RWPE1 (cell line): ENCODE data around the gene C1QA.

ENCODE experiments used
- CTCF ChIA-PET: fragments of 350-600 bp; sonication (Branson Sonifier 250); formaldehyde crosslinking; extraction: SDS; loops from one replicate; lab custom pipeline; 2021; lab: Yijun Ruan, JAX
- POLR2A ChIA-PET: fragments of 400-600 bp; formaldehyde crosslinking; extraction: SDS; loops from one replicate; lab custom pipeline; 2020; ENCODE audit warnings: antibody characterized with exemption; ENCODE audit not compliant: low non-redundant PET; lab: Yijun Ruan, JAX
- DNase-seq: peaks from one replicate; pipeline ENCODE4 v3.0.0; 2012; ENCODE audit warnings: low spot score
- H3K27ac ChIP-seq: fragments of 450-650 bp; 2 replicates; pipeline ENCODE4 v1.5.1; 2017
- TF ChIP-seq, protein P1 (sequence below): fragments of 450-650 bp; conservative IDR thresholded peaks from 2 replicates; pipeline ENCODE4 v1.5.1; 2017; ENCODE audit warnings: low read depth, mild to moderate bottlenecking

Gene C1QA

DNA sequence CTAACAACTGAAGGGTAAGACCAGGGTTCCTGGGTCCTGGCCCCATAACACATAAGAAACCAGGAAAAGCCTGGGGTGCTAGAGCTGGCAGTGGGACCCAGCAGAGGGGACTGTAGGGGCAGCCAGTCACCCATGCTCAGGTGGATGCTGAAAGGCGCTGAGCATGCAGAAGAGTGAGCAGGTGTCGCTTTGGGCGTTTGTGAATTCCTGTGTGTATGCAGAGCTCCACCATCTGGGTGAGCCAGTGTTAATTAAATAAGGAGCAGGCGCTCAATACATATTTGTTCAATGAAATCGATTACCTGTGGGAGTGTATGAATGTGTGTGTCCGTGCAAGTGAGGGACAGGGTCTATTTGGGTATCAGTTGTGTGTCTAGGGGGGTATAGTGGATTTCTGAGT lies 499 bp downstream of the C1QA start:
- no peak for DNase-seq
- CTCF ChIA-PET, result interaction anchor here (0.6 to 4.0 kb wide), 2 partner anchors 17 to 216 kb away, joined by 3 to 12 read pairs; no protein-coding TSS in a partner anchor

DNA sequence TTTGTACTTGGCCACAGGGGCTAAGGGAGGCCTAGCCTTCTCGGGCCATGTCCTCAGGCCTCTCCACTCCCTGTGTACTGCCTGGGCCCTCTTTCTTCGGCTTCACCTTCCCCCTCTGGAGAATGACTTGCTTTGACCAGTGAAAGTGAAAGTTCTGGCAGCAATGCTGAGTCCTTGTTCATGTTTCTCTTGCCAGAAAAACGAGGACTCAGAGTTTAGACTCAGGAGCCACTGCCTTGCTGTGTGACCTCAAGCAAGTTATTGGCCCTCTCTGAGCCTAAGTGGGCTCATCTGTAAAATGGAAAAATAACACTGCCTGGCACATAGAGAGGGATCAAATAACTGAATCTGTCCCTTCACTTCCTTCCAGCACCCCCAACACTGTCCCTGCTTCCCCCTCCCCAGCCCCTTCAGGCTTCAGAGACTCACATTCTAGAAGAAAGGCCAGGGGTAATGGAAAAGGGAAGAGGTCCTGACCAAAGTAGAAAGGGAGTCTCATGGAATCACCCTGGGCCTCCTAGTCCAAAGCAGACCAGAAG lies 1.5 kb downstream of the C1QA start:
- H3K27ac ChIP-seq, result no peak overlapping the region
- TF ChIP-seq, protein P1, sequence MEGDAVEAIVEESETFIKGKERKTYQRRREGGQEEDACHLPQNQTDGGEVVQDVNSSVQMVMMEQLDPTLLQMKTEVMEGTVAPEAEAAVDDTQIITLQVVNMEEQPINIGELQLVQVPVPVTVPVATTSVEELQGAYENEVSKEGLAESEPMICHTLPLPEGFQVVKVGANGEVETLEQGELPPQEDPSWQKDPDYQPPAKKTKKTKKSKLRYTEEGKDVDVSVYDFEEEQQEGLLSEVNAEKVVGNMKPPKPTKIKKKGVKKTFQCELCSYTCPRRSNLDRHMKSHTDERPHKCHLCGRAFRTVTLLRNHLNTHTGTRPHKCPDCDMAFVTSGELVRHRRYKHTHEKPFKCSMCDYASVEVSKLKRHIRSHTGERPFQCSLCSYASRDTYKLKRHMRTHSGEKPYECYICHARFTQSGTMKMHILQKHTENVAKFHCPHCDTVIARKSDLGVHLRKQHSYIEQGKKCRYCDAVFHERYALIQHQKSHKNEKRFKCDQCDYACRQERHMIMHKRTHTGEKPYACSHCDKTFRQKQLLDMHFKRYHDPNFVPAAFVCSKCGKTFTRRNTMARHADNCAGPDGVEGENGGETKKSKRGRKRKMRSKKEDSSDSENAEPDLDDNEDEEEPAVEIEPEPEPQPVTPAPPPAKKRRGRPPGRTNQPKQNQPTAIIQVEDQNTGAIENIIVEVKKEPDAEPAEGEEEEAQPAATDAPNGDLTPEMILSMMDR, result no peak
- DNase-seq, result no peak
- ChIA-PET POLR2A (no interaction called here), CTCF (no interaction called here)

More for the DNA sequence above, 499 bp downstream of the C1QA start:
- TF ChIP-seq, protein P1, result no peak
- POLR2A ChIA-PET, result no interaction called here
- H3K27ac ChIP-seq, result no peak overlapping the region

GRCh38 chr1:22638476-22639234 lies 2.2 kb downstream of the C1QA start:
- POLR2A ChIA-PET, result no interaction called here
- CTCF ChIA-PET, result no interaction called here
- DNase-seq, result no peak
- TF ChIP-seq, protein P1, result no peak
- no peak overlapping the region for H3K27ac ChIP-seq

- H3K27ac ChIP-seq, result no peak overlapping the region
- TF ChIP-seq, protein P1, result no peak
- ChIA-PET POLR2A (no interaction called here), CTCF (interaction anchor here (4.2 kb wide), 1 partner anchor 219 kb away, joined by 46 read pairs; no protein-coding TSS in a partner anchor)
- no peak for DNase-seq
Measured at GRCh38 chr1:22639286-22639685, 2.9 kb downstream of the C1QA start.

DNA sequence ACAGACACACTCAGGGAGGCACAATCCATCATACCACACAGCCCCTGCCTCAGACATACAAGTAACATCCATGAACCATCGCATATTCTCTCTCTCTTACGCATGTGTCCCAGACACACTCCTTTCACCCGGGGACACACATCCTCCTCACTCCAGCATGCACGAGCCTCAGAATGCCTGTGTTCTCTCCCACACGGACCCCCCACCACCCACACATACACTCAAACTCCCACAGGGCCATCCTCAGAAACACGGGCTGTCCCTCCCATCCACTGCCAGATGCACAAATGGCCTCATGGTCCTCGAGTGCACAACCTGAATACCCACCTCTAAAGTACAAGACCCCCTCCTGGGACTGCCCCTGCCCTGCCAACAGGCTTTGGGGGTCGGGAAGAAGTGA lies 4.8 kb downstream of the C1QA start:
- CTCF ChIA-PET, result interaction anchor here (0.5 to 4.2 kb wide), 16 partner anchors 7 to 255 kb away, joined by 3 to 46 read pairs (median 4); no protein-coding TSS in a partner anchor
- POLR2A ChIA-PET, result no interaction called here
- DNase-seq, result no peak
- TF ChIP-seq, protein P1, result no peak
- H3K27ac ChIP-seq, result no peak overlapping the region

- peak; percentile 78 for DNase-seq
- POLR2A ChIA-PET, result interaction anchor here (0.6 kb wide), 1 partner anchor 832 kb away, joined by 3 read pairs; no protein-coding TSS in a partner anchor
- CTCF ChIA-PET, result interaction anchor here (0.5 to 4.2 kb wide), 21 partner anchors 8 to 945 kb away, joined by 3 to 46 read pairs (median 4); no protein-coding TSS in a partner anchor
- TF ChIP-seq, protein P1, result peak; percentile 91
- no peak overlapping the region for H3K27ac ChIP-seq
Measured at GRCh38 chr1:22641906-22642636, 5.6 kb downstream of the C1QA start.
